Thyroid gland (tissue), 4 donors: ENCODE data around the gene LRRC73. TPM values are rescaled to one million over a fixed set of nuclear protein-coding genes. Genes with fewer than 3 reads are reported as not detected.

Experiments
- DNase-seq, 2 donors: peaks; one replicate each; pipeline ENCODE4 v3.0.0-alpha.2; 2019
- H3K27ac ChIP-seq, 3 donors: fragments of 200-600 bp; sonication (generic); 1 replicate in 2 of 3; 2 replicates in 1 of 3; pipeline ENCODE4 v1.5.1; 2016 to 2019; ENCODE audit warnings: mild to moderate bottlenecking in 1 of 3, moderate library complexity in 1 of 3
- H3K27me3 ChIP-seq: fragments of 200-600 bp; sonication (generic); one replicate; pipeline ENCODE4 v1.5.1; 2019
- H3K36me3 ChIP-seq, 2 donors: fragments of 200-600 bp; sonication (generic); one replicate each; pipeline ENCODE4 v1.5.1; 2016 to 2019
- H3K4me1 ChIP-seq, 2 donors: fragments of 200-600 bp; sonication (generic); one replicate each; pipeline ENCODE4 v1.5.1; 2017 to 2019
- H3K4me3 ChIP-seq, 3 donors: fragments of 200-600 bp; sonication (generic); replicated peaks in 1 of 3; 1 replicate in 2 of 3; 2 replicates in 1 of 3; pipeline ENCODE4 v1.5.1; 2016; ENCODE audit warnings: mild to moderate bottlenecking in 1 of 3
- H3K9me3 ChIP-seq: fragments of 200-600 bp; sonication (generic); one replicate; pipeline ENCODE4 v1.5.1; 2017
- POLR2A ChIP-seq, 2 donors: fragments of 450-650 bp; IDR thresholded peaks; one replicate each; pipeline ENCODE4 v1.6.1; 2017; ENCODE audit warnings: antibody characterized with exemption in 2 of 2, mild to moderate bottlenecking in 2 of 2, moderate library complexity in 1 of 2
- WGBS, 2 donors: methylation state at CpG; one replicate each; pipeline ENCODE4 v1.1.5; 2017; 5-methylcytosine and 5-hydroxymethylcytosine counted together
- intact Hi-C: fragments of 100-400 bp; cut with DNase I; formaldehyde crosslinking; loops from one replicate; pipeline ENCODE4 v1.15.1; 2023
- total RNA-seq, 4 donors: library from RNA; depleted of rRNA; stranded (reverse); fragments of >200 nt; gene quantifications; one replicate each; pipeline ENCODE4 v1.2.3, GENCODE V29; 2016
- TF ChIP-seq, protein P1 (sequence below), 6 experiments: fragments of 200-600 bp in 3 of 6; fragments of 450-650 bp in 3 of 6; sonication (generic) in 3 of 6; IDR thresholded peaks; one replicate each; pipeline ENCODE4 v1.5.1; 2016 to 2019; ENCODE audit warnings: antibody characterized with exemption in 6 of 6, mild to moderate bottlenecking in 2 of 6, inconsistent platforms in 1 of 6, moderate library complexity in 1 of 6

The LRRC73 gene
- total RNA-seq, 4 donors from 2014 or later: 0.67 to 2.0 (median 1.6) TPM

- intact Hi-C loops: no loop called here
- Histone ChIP-seq H3K4me1 (peaks cover 0 to 5% of the 10 kb centered on the region in 2 donors), H3K27ac (no peak overlapping the region), H3K27me3 (no peaks in the 10 kb centered on the region), H3K9me3 (no peaks in the 10 kb centered on the region), H3K4me3 (no peak overlapping the region), H3K36me3 (peaks cover 33 to 38% of the 10 kb centered on the region in 2 donors)
- WGBS, 2 donors: 82 to 91% methylated on average over 11 to 12 of the region's 12 CpGs
- TF ChIP-seq, protein P1, sequence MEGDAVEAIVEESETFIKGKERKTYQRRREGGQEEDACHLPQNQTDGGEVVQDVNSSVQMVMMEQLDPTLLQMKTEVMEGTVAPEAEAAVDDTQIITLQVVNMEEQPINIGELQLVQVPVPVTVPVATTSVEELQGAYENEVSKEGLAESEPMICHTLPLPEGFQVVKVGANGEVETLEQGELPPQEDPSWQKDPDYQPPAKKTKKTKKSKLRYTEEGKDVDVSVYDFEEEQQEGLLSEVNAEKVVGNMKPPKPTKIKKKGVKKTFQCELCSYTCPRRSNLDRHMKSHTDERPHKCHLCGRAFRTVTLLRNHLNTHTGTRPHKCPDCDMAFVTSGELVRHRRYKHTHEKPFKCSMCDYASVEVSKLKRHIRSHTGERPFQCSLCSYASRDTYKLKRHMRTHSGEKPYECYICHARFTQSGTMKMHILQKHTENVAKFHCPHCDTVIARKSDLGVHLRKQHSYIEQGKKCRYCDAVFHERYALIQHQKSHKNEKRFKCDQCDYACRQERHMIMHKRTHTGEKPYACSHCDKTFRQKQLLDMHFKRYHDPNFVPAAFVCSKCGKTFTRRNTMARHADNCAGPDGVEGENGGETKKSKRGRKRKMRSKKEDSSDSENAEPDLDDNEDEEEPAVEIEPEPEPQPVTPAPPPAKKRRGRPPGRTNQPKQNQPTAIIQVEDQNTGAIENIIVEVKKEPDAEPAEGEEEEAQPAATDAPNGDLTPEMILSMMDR (IDR thresholded peaks at IDR 0.05): no peak
- TF ChIP-seq POLR2A (IDR thresholded peaks at IDR 0.05): no peak
- peak in 1 of 2 donors; percentile 25 for DNase-seq
These were observed 12.5 kb downstream of the LRRC73 start for GRCh38 chr6:43497689-43498088.

GRCh38 chr6:43497129-43497396 lies 13.1 kb downstream of the LRRC73 start:
- 87 to 93% methylated on average over 6 of the region's 6 CpGs for WGBS, 2 donors
- H3K27ac ChIP-seq: peak overlapping the region in 1 of 3 donors; percentile 17
- H3K4me1 ChIP-seq: peaks cover 5 to 12% of the 10 kb centered on the region in 2 donors
- H3K27me3 ChIP-seq: no peaks in the 10 kb centered on the region
- intact Hi-C loops: no loop called here
- DNase-seq: no peak
- H3K36me3 ChIP-seq: peaks cover 26 to 32% of the 10 kb centered on the region in 2 donors
- TF ChIP-seq, protein P1 (IDR thresholded peaks at IDR 0.05): no peak
- no peak for TF ChIP-seq POLR2A (IDR thresholded peaks at IDR 0.05)
- H3K4me3 ChIP-seq: no peak overlapping the region
- no peaks in the 10 kb centered on the region for H3K9me3 ChIP-seq

- Histone ChIP-seq H3K9me3 (no peaks in the 10 kb centered on the region), H3K27ac (no peak overlapping the region), H3K27me3 (no peaks in the 10 kb centered on the region), H3K4me3 (no peak overlapping the region), H3K4me1 (peaks cover 9 to 17% of the 10 kb centered on the region in 2 donors), H3K36me3 (peaks cover 26 to 31% of the 10 kb centered on the region in 2 donors)
- intact Hi-C loops: no loop called here
- no peak for DNase-seq
- WGBS, 2 donors: 60 to 79% methylated on average over 11 to 13 of the region's 18 CpGs
- TF ChIP-seq, protein P1 (IDR thresholded peaks at IDR 0.05): peak in 2 of 6 experiments; percentile 16 to 30
- no peak for TF ChIP-seq POLR2A (IDR thresholded peaks at IDR 0.05)
These were observed 13.6 kb downstream of the LRRC73 start for GRCh38 chr6:43496370-43497128.

- 72 to 81% methylated on average over 4 of the region's 4 CpGs for WGBS, 2 donors
- Histone ChIP-seq H3K27me3 (no peaks in the 10 kb centered on the region), H3K27ac (peak overlapping the region in 1 of 3 donors; percentile 17), H3K4me1 (peaks cover 9 to 17% of the 10 kb centered on the region in 2 donors), H3K9me3 (no peaks in the 10 kb centered on the region), H3K36me3 (peaks cover 19 to 27% of the 10 kb centered on the region in 2 donors), H3K4me3 (no peak overlapping the region)
- intact Hi-C loops: no loop called here
- TF ChIP-seq, protein P1 (IDR thresholded peaks at IDR 0.05): no peak
- TF ChIP-seq POLR2A (IDR thresholded peaks at IDR 0.05): no peak
- DNase-seq: no peak
These were observed 14.7 kb downstream of the LRRC73 start for GRCh38 chr6:43495409-43495941.

- intact Hi-C loops: no loop called here
- H3K27me3 ChIP-seq: no peaks in the 10 kb centered on the region
- H3K4me3 ChIP-seq: no peak overlapping the region
- TF ChIP-seq POLR2A (IDR thresholded peaks at IDR 0.05): no peak
- TF ChIP-seq, protein P1 (IDR thresholded peaks at IDR 0.05): no peak
- H3K27ac ChIP-seq: no peak overlapping the region
- no peak for DNase-seq
- 85 to 100% methylated on average over 3 to 4 of the region's 4 CpGs for WGBS, 2 donors
- peaks cover 9 to 17% of the 10 kb centered on the region in 2 donors for H3K4me1 ChIP-seq
- no peaks in the 10 kb centered on the region for H3K9me3 ChIP-seq
- peaks cover 12 to 21% of the 10 kb centered on the region in 2 donors for H3K36me3 ChIP-seq
These were observed 15.4 kb downstream of the LRRC73 start for GRCh38 chr6:43494766-43495165.
